ENCODE measurements around the gene B3GALNT2. TPM values are rescaled to one million over a fixed set of nuclear protein-coding genes. Genes with fewer than 3 reads are reported as not detected.

B3GALNT2 gene
- total RNA-seq, 2 experiments from 2014 or later, result 10.7 to 13.1 TPM

GRCh38 chr1:235401251-235401650 is 103.0 kb downstream of the B3GALNT2 start:
- Mint-ChIP-seq H3K4me3 (no peak overlapping the region), H3K4me1 (ENCODE audit: low read depth) (no peaks in the 10 kb centered on the region), H3K27me3 (no peaks in the 10 kb centered on the region), H3K9me3 (no peaks in the 10 kb centered on the region), H3K36me3 (ENCODE audit: low read depth) (peaks cover 2% of the 10 kb centered on the region), H3K27ac (no peak overlapping the region)
- POLR2A ChIA-PET, result no interaction called here
- CTCF ChIA-PET, result no interaction called here
- intact Hi-C loops (cut with micrococcal nuclease), result no loop called here
- DNase-seq (no peak), ATAC-seq (no peak)
- TF ChIP-seq, protein P1, sequence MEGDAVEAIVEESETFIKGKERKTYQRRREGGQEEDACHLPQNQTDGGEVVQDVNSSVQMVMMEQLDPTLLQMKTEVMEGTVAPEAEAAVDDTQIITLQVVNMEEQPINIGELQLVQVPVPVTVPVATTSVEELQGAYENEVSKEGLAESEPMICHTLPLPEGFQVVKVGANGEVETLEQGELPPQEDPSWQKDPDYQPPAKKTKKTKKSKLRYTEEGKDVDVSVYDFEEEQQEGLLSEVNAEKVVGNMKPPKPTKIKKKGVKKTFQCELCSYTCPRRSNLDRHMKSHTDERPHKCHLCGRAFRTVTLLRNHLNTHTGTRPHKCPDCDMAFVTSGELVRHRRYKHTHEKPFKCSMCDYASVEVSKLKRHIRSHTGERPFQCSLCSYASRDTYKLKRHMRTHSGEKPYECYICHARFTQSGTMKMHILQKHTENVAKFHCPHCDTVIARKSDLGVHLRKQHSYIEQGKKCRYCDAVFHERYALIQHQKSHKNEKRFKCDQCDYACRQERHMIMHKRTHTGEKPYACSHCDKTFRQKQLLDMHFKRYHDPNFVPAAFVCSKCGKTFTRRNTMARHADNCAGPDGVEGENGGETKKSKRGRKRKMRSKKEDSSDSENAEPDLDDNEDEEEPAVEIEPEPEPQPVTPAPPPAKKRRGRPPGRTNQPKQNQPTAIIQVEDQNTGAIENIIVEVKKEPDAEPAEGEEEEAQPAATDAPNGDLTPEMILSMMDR (IDR thresholded peaks at IDR 0.05), result no peak

Other genes starting within 250 kb of the B3GALNT2 start
- 10 to 100 TPM; 38.8 to 41.9 TPM for gene ARID4B, start 176.3 kb downstream of the B3GALNT2 start, total RNA-seq
- gene GGPS1, start 175.9 kb downstream of the B3GALNT2 start, total RNA-seq, result 10 to 100 TPM; 35.4 to 37.8 TPM
- 10 to 100 TPM; 21.8 to 24.0 TPM for gene TBCE, start 137.0 kb downstream of the B3GALNT2 start, total RNA-seq
- gene GNG4, start 145.3 kb upstream of the B3GALNT2 start, total RNA-seq, result 1 to 10 TPM; 2.2 to 2.3 TPM

Data from activated CD8-positive, alpha-beta T cell treated with anti-CD3 and anti-CD28 coated beads for 36 hours (primary cell).